ENCODE results near the gene NANS.
"Not testable (repeated sequence)": the region's sequence is repeated elsewhere in the genome, so short reads cannot be mapped to it uniquely, and the experiment has no call there.

The NANS gene

DNA sequence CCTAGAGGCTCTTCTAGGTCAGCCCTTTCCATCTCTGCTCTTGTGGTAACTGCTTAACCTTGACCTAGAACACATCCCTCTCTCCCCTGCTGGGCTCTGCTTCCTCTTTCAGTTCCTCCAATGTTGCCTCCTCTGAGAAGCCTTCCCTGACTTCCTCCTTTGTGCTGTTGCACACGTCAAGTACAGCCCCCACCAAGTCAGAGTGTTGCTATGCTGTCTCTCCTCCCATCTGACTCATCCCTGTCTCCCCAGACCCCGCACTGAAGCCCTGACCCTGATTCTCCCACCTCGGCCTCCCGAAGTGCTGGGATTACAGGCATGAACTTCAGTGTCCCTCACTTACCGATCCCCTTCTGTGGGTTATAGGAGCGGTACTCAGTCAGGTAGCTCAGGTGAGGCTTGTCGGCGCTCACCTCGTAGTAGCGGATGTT is 72.9 kb downstream of the NANS start:
- no peak for DNase-seq (ENCODE audit: low read depth in 2 of 3, low spot score in 1 of 3)

GRCh38 chr9:98130060-98130459 is 73.5 kb downstream of the NANS start:
- not testable (repeated sequence) for DNase-seq (ENCODE audit: low read depth in 2 of 3, low spot score in 1 of 3)

GRCh38 chr9:98130576-98131228 is 74.2 kb downstream of the NANS start:
- DNase-seq (ENCODE audit: low read depth in 2 of 3, low spot score in 1 of 3) = no peak

- DNase-seq (ENCODE audit: low read depth in 2 of 3, low spot score in 1 of 3) = no peak
Measured at GRCh38 chr9:98132158-98132557, 75.6 kb downstream of the NANS start.

Measured in stimulated activated CD4-positive, alpha-beta T cell treated with anti-CD3 and anti-CD28 coated beads, Interleukin-12 subunit alpha, Interleukin-12 subunit beta, amount 100 ng/mL, for 48 hours (primary cell).